ENCODE results near the gene SDK1.
"Not testable (repeated sequence)": the region's sequence is repeated elsewhere in the genome, so short reads cannot be mapped to it uniquely, and the experiment has no call there.

Gene SDK1

GRCh38 chr7:4227105-4228010 is 926.3 kb downstream of the SDK1 start:
- no peak for DNase-seq (ENCODE audit: low spot score)

- DNase-seq (ENCODE audit: low spot score): no peak
Observed at GRCh38 chr7:4230352-4230751, 929.3 kb downstream of the SDK1 start.

- no peak for DNase-seq (ENCODE audit: low spot score)
Observed at GRCh38 chr7:4233146-4233545, 932.1 kb downstream of the SDK1 start.

GRCh38 chr7:4233621-4234497 is 932.8 kb downstream of the SDK1 start:
- DNase-seq (ENCODE audit: low spot score): no peak

- no peak for DNase-seq (ENCODE audit: low spot score)
Observed at GRCh38 chr7:4234498-4234855, 933.4 kb downstream of the SDK1 start.

- no peak for DNase-seq (ENCODE audit: low spot score)
Observed at GRCh38 chr7:4234886-4235285, 933.8 kb downstream of the SDK1 start.

GRCh38 chr7:4235596-4235995 is 934.5 kb downstream of the SDK1 start:
- no peak for DNase-seq (ENCODE audit: low spot score)

GRCh38 chr7:4236389-4236788 is 935.3 kb downstream of the SDK1 start:
- no peak for DNase-seq (ENCODE audit: low spot score)

GRCh38 chr7:4236873-4237272 is 935.8 kb downstream of the SDK1 start:
- not testable (repeated sequence) for DNase-seq (ENCODE audit: low spot score)

GRCh38 chr7:4237296-4238235 is 936.5 kb downstream of the SDK1 start:
- DNase-seq (ENCODE audit: low spot score): no peak

GRCh38 chr7:4238861-4239260 is 937.8 kb downstream of the SDK1 start:
- no peak for DNase-seq (ENCODE audit: low spot score)

- no peak for DNase-seq (ENCODE audit: low spot score)
Observed at GRCh38 chr7:4240042-4240441, 939.0 kb downstream of the SDK1 start.

- DNase-seq (ENCODE audit: low spot score): no peak
Observed at GRCh38 chr7:4240520-4241303, 939.7 kb downstream of the SDK1 start.

- no peak for DNase-seq (ENCODE audit: low spot score)
Observed at GRCh38 chr7:4241304-4241612, 940.2 kb downstream of the SDK1 start.

- no peak for DNase-seq (ENCODE audit: low spot score)
Observed at GRCh38 chr7:4241791-4242190, 940.7 kb downstream of the SDK1 start.

- no peak for DNase-seq (ENCODE audit: low spot score)
Observed at GRCh38 chr7:4242706-4243105, 941.7 kb downstream of the SDK1 start.

GRCh38 chr7:4244041-4244440 is 943.0 kb downstream of the SDK1 start:
- DNase-seq (ENCODE audit: low spot score): no peak

GRCh38 chr7:4244635-4245034 is 943.6 kb downstream of the SDK1 start:
- DNase-seq (ENCODE audit: low spot score): no peak

- DNase-seq (ENCODE audit: low spot score): no peak
Observed at GRCh38 chr7:4245135-4245865, 944.2 kb downstream of the SDK1 start.

- DNase-seq (ENCODE audit: low spot score): no peak
Observed at GRCh38 chr7:4245866-4246470, 944.9 kb downstream of the SDK1 start.
